Measurements from ENCODE around the gene TRPM3. TPM values are rescaled to one million over a fixed set of nuclear protein-coding genes. Genes with fewer than 3 reads are reported as not detected.

The TRPM3 gene
- total RNA-seq, 1 experiment from 2014 or later: not detected

DNA sequence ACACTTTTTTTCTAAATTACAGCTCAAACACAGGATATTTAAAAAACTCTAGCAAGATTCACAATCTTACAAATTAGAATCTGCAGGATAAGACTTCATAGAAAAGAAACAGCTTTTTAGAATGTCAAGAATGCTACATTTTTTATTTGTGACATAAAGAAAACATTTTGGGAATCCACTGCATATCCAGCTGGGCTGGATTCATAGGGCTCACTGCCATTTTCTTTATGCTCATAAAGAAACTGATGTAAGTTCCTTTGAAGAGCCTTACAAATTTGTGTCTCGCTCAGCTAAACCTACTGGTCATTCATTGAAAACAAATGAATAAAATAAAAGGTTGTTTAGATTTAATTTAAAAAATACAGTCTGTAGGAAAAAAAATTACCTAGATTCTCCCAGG, 332.3 kb downstream of the TRPM3 start:
- ChIA-PET CTCF (no interaction called here), POLR2A (no interaction called here)
- no peak for ATAC-seq
- Histone ChIP-seq H3K4me3 (ENCODE audit: low read depth in 2 of 2, low read length in 2 of 2) (no peak overlapping the region), H3K27me3 (ENCODE audit: control insufficient read depth, insufficient read depth, low read length) (no peaks in the 10 kb centered on the region), H3K4me1 (ENCODE audit: control insufficient read depth, insufficient read depth, low read length) (no peaks in the 10 kb centered on the region), H3K36me3 (ENCODE audit: control insufficient read depth, insufficient read depth, low read length) (no peaks in the 10 kb centered on the region), H3K9me3 (ENCODE audit: control insufficient read depth, insufficient read depth, low read depth, low read length) (no peaks in the 10 kb centered on the region), H3K27ac (ENCODE audit: low read length) (no peak overlapping the region)
- in situ Hi-C loops (cut with HindIII; ENCODE audit: low pct_unique_long_range_greater_than_20kb, low sequenced_read_pairs) (no loop called here), intact Hi-C loops (cut with micrococcal nuclease; ENCODE audit: unreplicated experiment) (no loop called here)
- TF ChIP-seq SIN3A (IDR thresholded peaks at IDR 0.05; ENCODE audit: borderline replicate concordance, insufficient read depth, low read depth, low read length) (no peak), TCF7L2 (IDR thresholded peaks at IDR 0.05; ENCODE audit: low read depth, low read length) (no peak), REST (IDR thresholded peaks at IDR 0.05; ENCODE audit: insufficient read depth in 1 of 2, low read depth in 2 of 2, low read length in 1 of 2) (no peak), POLR2AphosphoS5 (IDR thresholded peaks at IDR 0.05; ENCODE audit: low read depth, low read length) (no peak)
- TF ChIP-seq, protein P1, sequence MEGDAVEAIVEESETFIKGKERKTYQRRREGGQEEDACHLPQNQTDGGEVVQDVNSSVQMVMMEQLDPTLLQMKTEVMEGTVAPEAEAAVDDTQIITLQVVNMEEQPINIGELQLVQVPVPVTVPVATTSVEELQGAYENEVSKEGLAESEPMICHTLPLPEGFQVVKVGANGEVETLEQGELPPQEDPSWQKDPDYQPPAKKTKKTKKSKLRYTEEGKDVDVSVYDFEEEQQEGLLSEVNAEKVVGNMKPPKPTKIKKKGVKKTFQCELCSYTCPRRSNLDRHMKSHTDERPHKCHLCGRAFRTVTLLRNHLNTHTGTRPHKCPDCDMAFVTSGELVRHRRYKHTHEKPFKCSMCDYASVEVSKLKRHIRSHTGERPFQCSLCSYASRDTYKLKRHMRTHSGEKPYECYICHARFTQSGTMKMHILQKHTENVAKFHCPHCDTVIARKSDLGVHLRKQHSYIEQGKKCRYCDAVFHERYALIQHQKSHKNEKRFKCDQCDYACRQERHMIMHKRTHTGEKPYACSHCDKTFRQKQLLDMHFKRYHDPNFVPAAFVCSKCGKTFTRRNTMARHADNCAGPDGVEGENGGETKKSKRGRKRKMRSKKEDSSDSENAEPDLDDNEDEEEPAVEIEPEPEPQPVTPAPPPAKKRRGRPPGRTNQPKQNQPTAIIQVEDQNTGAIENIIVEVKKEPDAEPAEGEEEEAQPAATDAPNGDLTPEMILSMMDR (IDR thresholded peaks at IDR 0.05): no peak
- DNase-seq (ENCODE audit: low read depth, low spot score): no peak
- BruUV-seq (replicated peaks): no TSS peak

- TF ChIP-seq SIN3A (IDR thresholded peaks at IDR 0.05; ENCODE audit: borderline replicate concordance, insufficient read depth, low read depth, low read length) (no peak), REST (IDR thresholded peaks at IDR 0.05; ENCODE audit: insufficient read depth in 1 of 2, low read depth in 2 of 2, low read length in 1 of 2) (no peak)
- ChIA-PET POLR2A (no interaction called here), CTCF (no interaction called here)
- Histone ChIP-seq H3K4me3 (ENCODE audit: low read depth in 2 of 2, low read length in 2 of 2) (no peak overlapping the region), H3K9me3 (ENCODE audit: control insufficient read depth, insufficient read depth, low read depth, low read length) (no peaks in the 10 kb centered on the region), H3K27me3 (ENCODE audit: control insufficient read depth, insufficient read depth, low read length) (no peaks in the 10 kb centered on the region), H3K27ac (ENCODE audit: low read length) (no peak overlapping the region), H3K4me1 (ENCODE audit: control insufficient read depth, insufficient read depth, low read length) (no peaks in the 10 kb centered on the region), H3K36me3 (ENCODE audit: control insufficient read depth, insufficient read depth, low read length) (no peaks in the 10 kb centered on the region; the same call in 1 of the 2 replicates)
- BruUV-seq (replicated peaks): no TSS peak
- ATAC-seq (no peak), DNase-seq (ENCODE audit: low read depth, low spot score) (no peak)
- intact Hi-C loops (cut with micrococcal nuclease; ENCODE audit: unreplicated experiment): no loop called here
- in situ Hi-C loops (cut with HindIII; ENCODE audit: low pct_unique_long_range_greater_than_20kb, low sequenced_read_pairs): no loop called here
Measured at GRCh38 chr9:70784456-70784855, 337.0 kb downstream of the TRPM3 start.

Measured in Panc1 (cell line).